ENCODE measurements around the gene SLC32A1. TPM values are rescaled to one million over a fixed set of nuclear protein-coding genes. Genes with fewer than 3 reads are reported as not detected.

Gene SLC32A1
- total and polyA plus RNA-seq, 5 experiments from 2014 or later: not detected

Other genes with a start within 250 kb of the SLC32A1 start
- not detected for gene ADIG, start 143.3 kb upstream of the SLC32A1 start, total RNA-seq
- not detected for gene ADIG, start 143.3 kb upstream of the SLC32A1 start, polyA plus RNA-seq
- gene ARHGAP40, start 122.7 kb upstream of the SLC32A1 start, total RNA-seq: not detected
- gene ARHGAP40, start 122.7 kb upstream of the SLC32A1 start, polyA plus RNA-seq: not detected
- gene ACTR5, start 24.0 kb downstream of the SLC32A1 start, total RNA-seq: 10 to 100 TPM; 20.7 to 21.8 TPM
- gene ACTR5, start 24.0 kb downstream of the SLC32A1 start, polyA plus RNA-seq: 10 to 100 TPM in 2 of 3 donors, 1 to 10 TPM in 1; 8.8 to 10.3 (median 10.2) TPM
- 10 to 100 TPM; 31.4 to 33.6 TPM for gene PPP1R16B, start 81.2 kb downstream of the SLC32A1 start, total RNA-seq
- gene PPP1R16B, start 81.2 kb downstream of the SLC32A1 start, polyA plus RNA-seq: 10 to 100 TPM in 2 of 3 donors, 1 to 10 TPM in 1; 9.7 to 15.6 (median 13.4) TPM
- 1 to 10 TPM; 1.0 to 1.1 TPM for gene FAM83D, start 201.9 kb downstream of the SLC32A1 start, total RNA-seq
- under 1 TPM; 0.46 to 0.56 (median 0.49) TPM for gene FAM83D, start 201.9 kb downstream of the SLC32A1 start, polyA plus RNA-seq
- gene DHX35, start 237.9 kb downstream of the SLC32A1 start, total RNA-seq: 10 to 100 TPM; 12.1 to 12.5 TPM
- gene DHX35, start 237.9 kb downstream of the SLC32A1 start, polyA plus RNA-seq: 1 to 10 TPM; 5.4 to 7.5 (median 5.6) TPM